GM12873 (cell line): ENCODE measurements around the gene TMA7B.

Experiments
- TF ChIP-seq, protein P1 (sequence below): IDR thresholded peaks from 2 replicates; pipeline ENCODE4 v1.5.1; 2012; ENCODE audit warnings: low read depth, mild to moderate bottlenecking, moderate library complexity, low read length, control low read depth; ENCODE audit not compliant: insufficient read depth; ENCODE audit errors: missing control alignments

The TMA7B gene

DNA sequence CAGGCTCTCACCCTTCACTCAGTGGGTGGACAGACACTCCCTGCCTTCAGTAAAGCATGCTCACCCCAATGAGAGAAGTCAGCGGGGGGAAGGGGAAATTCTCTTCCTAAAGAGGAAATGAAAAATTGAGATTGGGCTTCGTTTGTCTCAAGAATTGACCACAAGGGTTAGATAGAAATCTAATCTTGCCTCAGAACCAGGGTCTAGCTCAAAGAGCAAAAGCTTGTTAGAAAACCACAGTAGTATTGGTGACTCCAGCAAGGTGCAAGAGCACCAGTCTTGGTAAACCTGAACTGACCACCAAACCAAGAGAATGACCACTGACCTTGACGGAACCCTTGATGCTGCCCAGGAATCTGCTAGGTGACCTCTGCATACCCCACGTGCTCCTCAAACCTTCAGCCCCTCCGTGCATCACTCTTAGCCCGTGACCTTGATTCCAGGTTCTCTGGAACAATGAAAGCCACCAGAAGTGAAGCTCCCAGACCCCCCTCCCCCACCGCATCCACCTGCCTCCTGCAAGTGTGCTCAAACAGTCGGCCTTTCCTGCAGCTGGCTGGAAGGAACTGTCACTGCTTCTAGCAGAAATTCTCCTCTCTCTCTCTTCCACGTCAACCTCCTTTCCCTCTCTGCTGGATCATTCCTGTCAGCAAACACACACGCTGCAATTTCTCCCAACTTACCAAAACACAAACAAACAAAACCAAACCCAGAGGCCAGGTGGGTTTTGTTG, 3.1 kb upstream of the TMA7B start:
- TF ChIP-seq, protein P1, sequence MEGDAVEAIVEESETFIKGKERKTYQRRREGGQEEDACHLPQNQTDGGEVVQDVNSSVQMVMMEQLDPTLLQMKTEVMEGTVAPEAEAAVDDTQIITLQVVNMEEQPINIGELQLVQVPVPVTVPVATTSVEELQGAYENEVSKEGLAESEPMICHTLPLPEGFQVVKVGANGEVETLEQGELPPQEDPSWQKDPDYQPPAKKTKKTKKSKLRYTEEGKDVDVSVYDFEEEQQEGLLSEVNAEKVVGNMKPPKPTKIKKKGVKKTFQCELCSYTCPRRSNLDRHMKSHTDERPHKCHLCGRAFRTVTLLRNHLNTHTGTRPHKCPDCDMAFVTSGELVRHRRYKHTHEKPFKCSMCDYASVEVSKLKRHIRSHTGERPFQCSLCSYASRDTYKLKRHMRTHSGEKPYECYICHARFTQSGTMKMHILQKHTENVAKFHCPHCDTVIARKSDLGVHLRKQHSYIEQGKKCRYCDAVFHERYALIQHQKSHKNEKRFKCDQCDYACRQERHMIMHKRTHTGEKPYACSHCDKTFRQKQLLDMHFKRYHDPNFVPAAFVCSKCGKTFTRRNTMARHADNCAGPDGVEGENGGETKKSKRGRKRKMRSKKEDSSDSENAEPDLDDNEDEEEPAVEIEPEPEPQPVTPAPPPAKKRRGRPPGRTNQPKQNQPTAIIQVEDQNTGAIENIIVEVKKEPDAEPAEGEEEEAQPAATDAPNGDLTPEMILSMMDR, result no peak

DNA sequence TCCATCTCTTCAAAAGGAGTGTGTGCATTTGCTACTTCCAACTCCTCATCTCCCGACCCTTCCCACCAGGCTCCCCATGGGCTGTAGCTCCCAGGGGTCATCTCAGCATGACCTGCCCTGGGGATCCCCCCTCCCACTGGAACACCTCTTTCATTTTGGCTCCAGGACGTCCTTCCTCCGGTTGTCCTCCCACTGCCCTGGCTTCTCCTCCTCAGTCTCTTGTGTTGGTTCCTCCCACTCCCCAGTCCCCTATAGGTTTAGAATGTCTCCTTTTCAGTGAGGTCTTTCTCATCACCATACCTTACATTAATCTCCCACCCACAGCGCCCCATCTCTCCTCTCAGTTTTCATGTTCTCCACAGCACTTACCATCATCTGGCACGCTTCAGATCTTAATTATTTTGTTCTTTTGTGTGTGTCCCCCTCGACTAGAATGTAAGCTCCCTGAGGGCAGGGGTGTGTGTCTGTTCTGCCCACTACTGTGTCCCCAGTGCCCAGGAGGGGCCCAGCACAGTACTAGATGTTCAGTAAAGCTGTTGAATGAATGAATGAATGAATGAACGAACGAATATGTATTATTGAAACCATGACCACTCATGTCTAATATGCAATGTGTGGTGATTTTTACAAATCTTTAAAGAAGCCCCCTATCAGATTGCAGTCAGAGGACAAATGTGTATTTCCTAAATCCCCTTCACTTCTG, 2.0 kb upstream of the TMA7B start:
- TF ChIP-seq, protein P1, result no peak

DNA sequence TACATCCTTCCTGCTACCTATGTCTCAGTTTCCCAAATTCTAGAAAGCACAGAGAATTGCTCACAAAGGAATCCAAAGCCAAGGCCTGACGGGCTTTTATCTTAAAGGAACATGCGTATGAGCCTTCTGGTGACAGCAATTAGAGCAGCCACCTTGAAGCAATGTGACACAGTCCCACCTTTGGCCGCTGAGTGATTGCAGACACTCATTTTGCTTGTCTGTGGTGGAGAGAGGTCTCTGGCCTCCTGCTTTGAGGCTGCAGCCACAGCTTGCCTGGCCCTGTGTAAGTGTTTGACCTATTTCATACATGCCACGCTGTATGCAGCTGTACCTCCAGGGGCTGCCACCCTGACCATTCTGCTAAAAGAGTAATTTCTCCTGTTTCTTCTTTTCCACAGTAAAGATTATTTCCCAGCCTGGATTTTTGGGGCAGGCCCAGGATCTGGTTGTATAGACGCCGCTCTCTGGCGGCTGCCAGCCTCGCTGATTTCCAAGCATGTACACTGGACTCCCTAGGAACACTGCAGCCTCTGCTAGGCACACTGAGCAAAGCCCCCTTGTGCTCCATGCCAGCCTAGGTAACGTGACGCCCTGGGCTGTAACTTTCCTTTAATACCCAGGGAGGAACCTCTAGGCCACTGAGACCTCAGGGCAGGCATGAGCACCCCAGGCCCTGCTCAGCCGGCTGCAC, 1.1 kb upstream of the TMA7B start:
- TF ChIP-seq, protein P1, result no peak

DNA sequence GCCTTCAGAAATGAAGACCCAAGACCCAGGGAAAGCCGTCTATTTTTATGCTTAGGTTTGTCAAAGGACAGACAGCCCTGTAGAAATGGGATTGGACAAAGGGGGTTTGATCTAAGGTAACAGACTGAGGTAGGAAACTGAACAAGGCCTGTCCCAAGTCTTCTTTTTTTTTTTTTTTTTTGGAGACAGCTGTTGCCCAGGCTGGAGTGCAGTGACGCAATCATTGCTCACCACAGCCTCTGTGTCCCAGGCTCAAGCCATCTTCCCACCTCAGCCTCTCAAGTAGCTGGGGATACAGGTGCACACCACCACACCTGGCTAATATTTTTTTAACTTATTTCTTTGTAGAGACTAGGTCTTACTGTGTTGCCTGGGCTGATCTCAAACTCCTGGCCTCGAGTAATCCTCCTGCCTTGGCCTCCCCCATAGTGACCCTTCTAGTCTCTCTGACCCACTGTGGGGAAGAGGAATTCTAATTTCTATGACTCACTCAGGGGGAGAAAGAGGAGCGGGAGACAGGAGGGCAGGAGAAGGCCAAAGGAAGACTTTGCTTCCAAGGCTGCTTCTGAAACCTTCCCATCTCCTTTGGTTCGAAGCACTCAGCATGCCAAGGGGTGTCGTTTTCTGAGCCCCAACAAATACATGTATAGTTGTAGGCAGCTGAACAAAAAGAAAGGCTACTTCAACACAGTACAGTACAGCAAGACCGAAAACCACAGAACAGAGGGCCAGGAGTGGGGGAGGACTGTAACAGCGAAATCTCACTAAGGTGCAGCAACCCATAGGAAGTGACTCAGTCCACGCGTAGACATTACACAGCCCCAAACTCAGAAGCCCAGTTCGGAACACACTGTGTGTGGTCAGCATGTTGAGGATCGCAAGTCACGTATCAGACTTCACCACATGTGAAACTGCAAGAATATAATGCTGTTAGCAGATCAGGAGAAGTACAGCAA, 872 bp downstream of the TMA7B start:
- TF ChIP-seq, protein P1, result no peak

DNA sequence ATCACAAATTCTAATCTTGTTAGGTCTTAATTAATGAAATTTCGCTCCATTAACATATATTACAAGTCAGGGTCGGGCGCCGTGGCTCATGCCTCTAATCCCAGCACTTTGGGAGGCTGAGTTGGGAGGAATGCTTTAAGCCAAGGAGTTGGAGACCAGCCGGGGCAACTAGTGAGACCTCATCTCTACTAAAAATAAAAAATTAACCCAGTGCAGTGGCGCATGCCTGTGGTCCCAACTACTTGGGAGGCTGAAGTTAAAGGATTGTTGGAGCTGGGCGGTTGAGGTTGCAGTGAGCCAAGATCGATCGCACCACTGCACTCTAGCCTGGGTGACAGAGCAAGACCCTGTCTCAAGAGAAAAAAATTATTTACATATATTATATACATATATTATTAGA, 1.9 kb downstream of the TMA7B start:
- TF ChIP-seq, protein P1, result no peak

DNA sequence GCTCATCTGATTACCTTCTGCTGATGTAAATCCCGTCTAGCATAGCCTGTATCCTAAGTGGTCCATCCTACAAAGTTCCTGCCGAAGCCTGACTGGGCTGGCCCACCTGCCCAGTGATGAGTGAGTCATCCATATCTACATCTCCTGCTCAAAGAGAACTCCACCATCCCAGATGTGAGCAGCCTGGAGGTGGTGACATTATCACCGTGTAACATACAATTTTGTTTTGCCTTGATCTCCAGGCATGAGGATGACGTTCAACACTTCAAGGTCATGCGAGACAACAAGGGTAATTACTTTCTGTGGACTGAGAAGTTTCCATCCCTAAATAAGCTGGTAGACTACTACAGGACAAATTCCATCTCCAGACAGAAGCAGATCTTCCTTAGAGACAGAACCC, 5.6 kb downstream of the TMA7B start:
- TF ChIP-seq, protein P1, result no peak

DNA sequence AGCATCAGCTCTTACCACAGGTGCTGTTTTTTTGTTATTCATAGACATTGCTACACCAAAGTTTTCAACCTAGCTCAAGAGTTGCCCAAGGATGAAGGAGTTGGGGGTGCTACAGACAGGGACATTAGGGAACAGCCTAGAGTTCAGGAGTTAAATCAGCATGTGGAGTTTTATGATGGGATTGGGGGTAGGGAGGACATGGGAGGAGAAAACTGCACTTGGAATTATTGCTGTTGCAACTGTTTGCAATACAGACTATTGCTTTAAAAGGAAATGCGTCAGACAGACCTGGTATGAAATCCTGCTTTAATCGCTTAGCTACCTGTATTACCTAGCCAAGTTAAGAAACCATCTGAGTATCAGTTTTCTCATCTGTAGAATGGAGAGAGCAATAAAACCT, 6.3 kb downstream of the TMA7B start:
- TF ChIP-seq, protein P1, result no peak
